ENCODE results near the gene MAP2.

DNA sequence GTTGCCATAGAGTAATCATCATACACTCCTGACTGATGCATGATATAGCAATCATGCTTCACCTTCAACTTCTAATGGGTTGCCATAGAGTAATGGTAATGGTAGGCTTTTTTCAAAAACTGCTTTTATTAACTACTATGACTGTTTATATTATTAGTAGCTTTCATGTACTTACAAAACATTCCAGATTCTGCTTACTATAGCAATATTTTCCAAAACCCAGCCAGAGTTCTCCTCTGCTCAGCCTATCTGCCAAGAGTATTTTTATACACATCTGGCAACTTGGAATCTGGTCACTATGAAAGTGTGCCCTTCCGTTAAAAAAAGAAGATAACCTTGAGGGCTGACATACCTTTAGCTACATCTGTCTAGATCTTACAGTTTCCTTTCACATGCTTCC is 342.8 kb downstream of the MAP2 start:
- TF ChIP-seq, protein P1, sequence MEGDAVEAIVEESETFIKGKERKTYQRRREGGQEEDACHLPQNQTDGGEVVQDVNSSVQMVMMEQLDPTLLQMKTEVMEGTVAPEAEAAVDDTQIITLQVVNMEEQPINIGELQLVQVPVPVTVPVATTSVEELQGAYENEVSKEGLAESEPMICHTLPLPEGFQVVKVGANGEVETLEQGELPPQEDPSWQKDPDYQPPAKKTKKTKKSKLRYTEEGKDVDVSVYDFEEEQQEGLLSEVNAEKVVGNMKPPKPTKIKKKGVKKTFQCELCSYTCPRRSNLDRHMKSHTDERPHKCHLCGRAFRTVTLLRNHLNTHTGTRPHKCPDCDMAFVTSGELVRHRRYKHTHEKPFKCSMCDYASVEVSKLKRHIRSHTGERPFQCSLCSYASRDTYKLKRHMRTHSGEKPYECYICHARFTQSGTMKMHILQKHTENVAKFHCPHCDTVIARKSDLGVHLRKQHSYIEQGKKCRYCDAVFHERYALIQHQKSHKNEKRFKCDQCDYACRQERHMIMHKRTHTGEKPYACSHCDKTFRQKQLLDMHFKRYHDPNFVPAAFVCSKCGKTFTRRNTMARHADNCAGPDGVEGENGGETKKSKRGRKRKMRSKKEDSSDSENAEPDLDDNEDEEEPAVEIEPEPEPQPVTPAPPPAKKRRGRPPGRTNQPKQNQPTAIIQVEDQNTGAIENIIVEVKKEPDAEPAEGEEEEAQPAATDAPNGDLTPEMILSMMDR (IDR thresholded peaks at IDR 0.05), result no peak
- TF ChIP-seq POLR2AphosphoS5 (IDR thresholded peaks at IDR 0.05) (no peak), POLR2A (IDR thresholded peaks at IDR 0.05) (no peak)

Measured in transverse colon (tissue), 4 donors.